Duodenal mucosa (tissue), 2 donors: ENCODE measurements around the gene TSC22D1.
A peak's percentile ranks its signal among the peaks of the same experiment; 100 is the strongest.

Source experiments
- H3K27ac ChIP-seq: one replicate; pipeline ENCODE4 v1.7.0; 2013; ENCODE audit warnings: low read depth, low read length
- H3K27me3 ChIP-seq, 2 donors: one replicate each; pipeline ENCODE4 v1.7.0; 2013; ENCODE audit warnings: low read length in 2 of 2, control low read depth in 1 of 2; ENCODE audit not compliant: insufficient read depth in 2 of 2, control insufficient read depth in 1 of 2
- H3K36me3 ChIP-seq, 2 donors: one replicate each; pipeline ENCODE4 v1.7.0; 2013; ENCODE audit warnings: low read length in 2 of 2, control low read depth in 1 of 2; ENCODE audit not compliant: insufficient read depth in 2 of 2, control insufficient read depth in 1 of 2
- H3K4me1 ChIP-seq, 2 donors: one replicate each; pipeline ENCODE4 v1.7.0; 2013; ENCODE audit warnings: low read length in 2 of 2, control low read depth in 1 of 2; ENCODE audit not compliant: insufficient read depth in 2 of 2, control insufficient read depth in 1 of 2
- H3K4me3 ChIP-seq, 2 donors: one replicate each; pipeline ENCODE4 v1.7.0; 2013; ENCODE audit warnings: low read length in 2 of 2, low read depth in 1 of 2
- H3K9ac ChIP-seq, 2 donors: one replicate each; pipeline ENCODE4 v1.7.0; 2013; ENCODE audit warnings: low read length in 2 of 2, low read depth in 1 of 2
- H3K9me3 ChIP-seq, 2 donors: one replicate each; pipeline ENCODE4 v1.7.0; 2013; ENCODE audit warnings: low read length in 2 of 2, control low read depth in 1 of 2; ENCODE audit not compliant: control insufficient read depth in 1 of 2

TSC22D1 gene

DNA sequence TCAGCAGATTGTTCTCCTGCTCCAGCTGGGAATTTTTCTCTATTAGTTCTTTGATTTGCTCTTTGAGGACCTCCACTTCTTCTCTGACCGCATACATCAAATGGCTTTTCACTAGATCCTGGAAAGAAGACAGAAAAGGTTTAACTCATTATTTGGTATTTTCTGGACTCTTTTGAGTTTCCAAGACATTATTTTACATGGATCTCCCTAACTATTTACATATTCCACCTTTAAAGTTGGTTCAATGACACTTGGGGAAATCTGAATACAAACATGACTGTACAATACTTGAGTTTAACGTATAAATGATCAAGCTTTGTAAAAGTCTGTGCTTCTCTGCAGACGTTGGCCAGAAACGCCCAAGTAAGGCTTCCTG lies 141.4 kb downstream of the TSC22D1 start:
- Histone ChIP-seq H3K36me3 (peaks cover 15 to 16% of the 10 kb centered on the region in 2 donors), H3K4me1 (peaks cover 14 to 26% of the 10 kb centered on the region in 2 donors), H3K4me3 (peak overlapping the region; percentile 73 to 93), H3K9me3 (no peaks in the 10 kb centered on the region), H3K9ac (peak overlapping the region; percentile 83 to 98), H3K27me3 (no peaks in the 10 kb centered on the region), H3K27ac (peak overlapping the region; percentile 70)

DNA sequence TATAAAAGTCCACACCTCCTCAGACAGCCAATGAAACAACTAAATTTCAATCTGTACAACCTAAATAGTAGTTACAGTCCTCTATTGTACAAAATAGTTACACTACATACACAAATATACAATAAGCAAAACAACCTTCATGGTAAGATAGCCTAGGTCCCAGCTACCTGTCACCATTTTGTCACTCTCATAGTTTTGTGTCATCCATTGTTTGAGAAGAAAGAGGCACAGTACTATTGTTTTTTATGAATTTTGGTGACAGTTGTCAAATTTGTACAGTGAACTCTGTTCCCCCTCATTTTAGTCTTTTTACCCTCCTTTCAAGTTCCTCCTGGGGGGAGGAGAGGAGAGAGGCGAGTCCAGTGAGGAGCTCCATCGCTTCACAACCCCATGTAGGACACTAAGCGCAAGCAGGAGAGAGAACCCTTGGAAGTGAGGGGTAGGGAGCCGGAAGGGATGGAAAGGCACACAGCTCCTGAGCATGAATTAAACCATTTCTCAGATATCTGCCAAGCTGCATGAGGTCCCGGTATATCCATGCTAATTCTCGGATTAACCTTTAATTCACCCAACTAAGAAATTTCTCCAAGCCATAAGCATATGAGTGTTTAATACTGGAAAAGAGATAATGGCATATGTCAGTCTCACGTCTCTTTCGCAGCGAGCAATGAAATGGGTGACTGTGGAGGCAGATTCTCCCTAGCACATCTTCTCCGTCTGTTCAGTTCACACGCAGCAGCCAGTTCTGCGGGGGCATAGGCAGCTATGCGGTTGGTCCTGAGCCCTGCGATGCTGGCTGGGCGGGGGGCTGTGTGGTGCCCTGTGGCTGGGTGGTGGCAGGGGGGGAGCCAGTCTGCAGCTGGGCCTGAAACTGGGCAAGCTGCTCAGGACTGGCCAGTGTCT lies 142.0 kb downstream of the TSC22D1 start:
- H3K36me3 ChIP-seq, result peaks cover 15 to 16% of the 10 kb centered on the region in 2 donors
- peak overlapping the region; percentile 73 to 93 for H3K4me3 ChIP-seq
- no peaks in the 10 kb centered on the region for H3K9me3 ChIP-seq
- peak overlapping the region; percentile 70 for H3K27ac ChIP-seq
- no peaks in the 10 kb centered on the region for H3K27me3 ChIP-seq
- peak overlapping the region; percentile 83 to 98 for H3K9ac ChIP-seq
- H3K4me1 ChIP-seq, result peaks cover 14 to 26% of the 10 kb centered on the region in 2 donors

DNA sequence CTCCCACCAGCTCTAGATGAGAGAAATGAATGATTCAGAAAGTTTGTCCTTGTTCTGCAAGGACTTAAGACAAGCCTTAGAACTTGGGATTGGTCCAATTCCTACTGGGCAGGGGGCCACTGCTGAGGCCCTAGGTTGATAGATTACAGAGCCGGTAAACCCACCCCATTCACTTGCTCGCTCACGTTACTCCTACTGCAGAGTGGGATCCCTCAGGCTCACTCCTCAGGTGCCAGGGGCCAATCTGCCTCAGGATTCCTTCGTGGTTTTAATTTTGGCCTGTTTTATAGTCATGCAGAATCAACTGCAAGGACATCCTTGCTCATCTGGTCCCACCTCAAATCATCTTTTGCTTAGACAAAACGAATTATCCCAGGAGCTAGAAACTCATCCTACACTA lies 143.5 kb downstream of the TSC22D1 start:
- no peak overlapping the region for H3K27ac ChIP-seq
- peaks cover 15 to 16% of the 10 kb centered on the region in 2 donors for H3K36me3 ChIP-seq
- H3K4me3 ChIP-seq, result peak overlapping the region in 1 of 2 donors; percentile 93
- H3K9me3 ChIP-seq, result no peaks in the 10 kb centered on the region
- H3K9ac ChIP-seq, result peak overlapping the region in 1 of 2 donors; percentile 83
- H3K27me3 ChIP-seq, result no peaks in the 10 kb centered on the region
- peaks cover 12 to 25% of the 10 kb centered on the region in 2 donors for H3K4me1 ChIP-seq

DNA sequence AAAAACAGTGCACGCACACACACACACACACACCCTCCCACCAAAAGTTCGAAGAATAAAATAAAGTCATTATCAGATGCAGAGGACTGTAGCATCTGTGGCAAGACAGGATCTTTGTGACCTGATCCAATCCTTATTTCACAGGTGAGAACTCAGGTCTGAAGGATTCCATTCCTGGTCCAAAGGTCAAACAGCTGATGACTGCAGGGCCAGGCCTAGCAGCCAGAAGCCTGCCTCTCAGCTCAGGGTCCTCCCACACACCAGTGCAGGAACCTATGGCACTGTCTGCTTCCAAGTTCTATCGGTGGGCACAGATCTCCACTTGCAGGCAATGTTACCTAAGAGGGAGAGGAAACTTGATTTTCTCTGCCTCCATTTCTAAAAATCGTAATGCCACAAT lies 145.0 kb downstream of the TSC22D1 start:
- Histone ChIP-seq H3K27me3 (no peaks in the 10 kb centered on the region), H3K9me3 (no peaks in the 10 kb centered on the region), H3K27ac (no peak overlapping the region), H3K9ac (no peak overlapping the region), H3K4me3 (no peak overlapping the region), H3K4me1 (peaks cover 6 to 21% of the 10 kb centered on the region in 2 donors), H3K36me3 (peaks cover 15 to 16% of the 10 kb centered on the region in 2 donors)

DNA sequence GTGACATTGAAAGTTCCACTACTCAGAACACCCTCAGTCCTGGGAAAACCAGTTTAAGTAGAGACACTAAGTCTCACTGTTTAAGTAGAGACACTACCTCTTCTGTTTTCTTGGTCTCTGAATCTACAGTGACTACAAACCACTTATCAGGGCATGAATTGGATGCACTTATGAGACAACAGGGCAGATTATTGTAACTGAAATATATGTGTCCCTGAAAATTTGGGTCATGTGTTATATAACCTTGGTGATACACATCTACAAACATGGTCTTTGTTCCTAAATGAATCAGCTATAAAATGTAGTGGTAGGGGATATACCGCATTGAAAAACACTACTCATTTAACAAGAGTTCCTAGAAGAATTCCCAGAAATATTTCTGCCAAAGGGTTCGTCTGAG lies 146.8 kb downstream of the TSC22D1 start:
- Histone ChIP-seq H3K4me1 (peaks cover 3 to 21% of the 10 kb centered on the region in 2 donors), H3K27ac (no peak overlapping the region), H3K27me3 (no peaks in the 10 kb centered on the region)

DNA sequence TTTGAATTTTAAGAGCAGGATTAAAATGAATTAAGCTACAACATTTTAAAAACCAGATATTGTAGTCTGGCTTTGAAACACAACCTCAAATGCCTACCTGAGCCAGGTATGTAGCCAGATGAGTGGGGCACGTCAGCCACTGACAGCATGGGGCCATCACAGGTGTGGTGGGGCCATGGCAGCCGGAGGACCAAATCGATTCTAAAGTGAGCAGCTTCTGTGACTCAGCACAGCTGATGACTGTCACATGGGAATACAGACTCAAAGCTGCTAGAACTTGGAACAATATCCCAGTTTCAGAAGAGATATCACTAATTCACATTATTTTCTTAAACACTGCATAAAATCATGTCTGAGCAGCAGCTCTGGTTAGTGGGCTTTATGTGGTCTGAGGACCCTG lies 149.7 kb downstream of the TSC22D1 start:
- H3K4me3 ChIP-seq, result no peak overlapping the region
- no peak overlapping the region for H3K9ac ChIP-seq
- H3K27ac ChIP-seq, result no peak overlapping the region
- H3K36me3 ChIP-seq, result no peaks in the 10 kb centered on the region
- peaks cover 0 to 9% of the 10 kb centered on the region in 2 donors for H3K4me1 ChIP-seq
- H3K27me3 ChIP-seq, result no peaks in the 10 kb centered on the region
- H3K9me3 ChIP-seq, result no peaks in the 10 kb centered on the region

More for the DNA sequence above, 146.8 kb downstream of the TSC22D1 start:
- Histone ChIP-seq H3K36me3 (peaks cover 12% of the 10 kb centered on the region in 2 donors), H3K9ac (no peak overlapping the region), H3K4me3 (no peak overlapping the region), H3K9me3 (no peaks in the 10 kb centered on the region)

DNA sequence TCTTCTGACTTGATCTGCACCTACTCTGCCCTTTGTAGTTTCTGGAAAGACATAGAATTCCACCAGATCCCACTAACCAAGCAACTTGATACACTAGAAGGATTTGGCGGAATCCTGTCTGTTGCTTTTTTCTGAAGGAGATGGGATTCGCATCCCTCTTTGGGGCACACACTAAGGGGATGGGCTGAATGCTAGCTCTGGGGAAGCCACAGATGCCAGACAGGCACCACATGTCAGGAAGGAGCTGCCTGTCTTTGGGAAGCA lies 150.4 kb downstream of the TSC22D1 start:
- Histone ChIP-seq H3K27ac (no peak overlapping the region), H3K9me3 (no peaks in the 10 kb centered on the region), H3K4me1 (peaks cover 0 to 3% of the 10 kb centered on the region in 2 donors), H3K27me3 (no peaks in the 10 kb centered on the region), H3K4me3 (peak overlapping the region in 1 of 2 donors; percentile 20), H3K36me3 (no peaks in the 10 kb centered on the region), H3K9ac (no peak overlapping the region)

DNA sequence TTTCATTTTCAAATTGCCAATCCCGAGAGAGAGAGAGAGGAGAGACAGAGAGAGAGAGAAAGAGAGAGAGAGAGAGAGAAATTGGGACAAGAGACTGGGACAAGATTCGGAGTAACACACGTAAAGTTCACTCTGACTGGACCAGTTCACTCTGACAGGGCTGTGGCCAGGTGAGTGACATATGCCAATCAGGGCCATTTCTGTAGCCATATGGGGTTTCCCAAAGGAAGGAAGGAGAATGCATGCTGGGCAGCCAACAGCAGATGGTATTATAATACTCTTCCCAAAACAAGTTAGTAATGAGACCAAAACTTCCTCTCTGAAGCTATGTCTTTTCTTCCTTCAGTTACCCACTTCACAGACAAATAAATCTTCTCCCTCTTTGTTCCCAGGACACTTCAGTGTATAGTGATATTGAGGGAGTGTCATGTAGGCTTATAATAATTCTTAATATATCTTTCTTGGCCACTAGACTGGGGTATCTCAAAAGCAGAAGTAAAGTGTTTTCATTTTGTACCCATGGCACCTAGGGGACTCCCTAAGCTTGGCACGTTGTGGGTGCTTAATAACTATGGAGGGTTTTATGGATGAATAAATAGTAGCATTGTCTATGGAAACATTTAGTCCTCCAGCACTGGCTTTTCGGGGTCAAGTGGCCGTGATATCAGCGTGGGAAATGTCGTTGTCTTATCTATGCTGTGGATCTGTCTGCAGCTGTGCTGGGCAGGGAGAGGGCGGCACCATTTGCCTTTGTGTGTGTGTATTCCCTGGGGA lies 150.9 kb downstream of the TSC22D1 start:
- Histone ChIP-seq H3K9me3 (no peaks in the 10 kb centered on the region), H3K36me3 (no peaks in the 10 kb centered on the region)

DNA sequence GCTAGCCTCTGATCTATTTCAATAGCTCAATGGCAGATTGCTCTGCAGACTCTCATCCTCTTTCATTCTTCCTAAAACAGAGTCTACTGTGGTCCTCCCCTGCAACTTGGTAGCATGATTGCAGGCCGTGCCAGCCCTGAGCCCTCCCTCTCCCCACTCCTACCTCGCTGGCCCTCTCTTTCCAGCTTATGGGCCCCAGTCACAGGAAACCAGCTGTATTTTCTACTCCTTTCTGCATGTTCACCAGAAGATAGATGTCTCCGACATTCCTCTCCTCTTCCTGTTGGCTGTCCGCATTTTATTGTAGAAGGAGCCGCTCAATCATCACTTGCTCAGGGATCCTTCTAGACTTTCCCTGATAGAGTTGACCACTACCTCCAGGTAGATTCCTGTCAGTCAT lies 152.3 kb downstream of the TSC22D1 start:
- Histone ChIP-seq H3K27ac (no peak overlapping the region), H3K4me1 (no peaks in the 10 kb centered on the region), H3K36me3 (no peaks in the 10 kb centered on the region), H3K9ac (no peak overlapping the region), H3K4me3 (no peak overlapping the region), H3K9me3 (no peaks in the 10 kb centered on the region), H3K27me3 (no peaks in the 10 kb centered on the region)

More for the DNA sequence above, 150.9 kb downstream of the TSC22D1 start:
- Histone ChIP-seq H3K4me3 (peak overlapping the region in 1 of 2 donors; percentile 20), H3K27me3 (no peaks in the 10 kb centered on the region), H3K4me1 (no peaks in the 10 kb centered on the region), H3K27ac (no peak overlapping the region), H3K9ac (no peak overlapping the region)
